Liver (tissue), 9 donors: Measurements from ENCODE around the gene IGSF8. TPM values are rescaled to one million over a fixed set of nuclear protein-coding genes. Genes with fewer than 3 reads are reported as not detected.
"Not testable (repeated sequence)": the region's sequence is repeated elsewhere in the genome, so short reads cannot be mapped to it uniquely, and the experiment has no call there.

Experiments used
- DNase-seq: peaks from one replicate; pipeline ENCODE4 v3.0.0-alpha.2; 2017; ENCODE audit warnings: low spot score
- H3K27ac ChIP-seq, 2 donors: one replicate each; pipeline ENCODE4 v1.7.0; 2013; ENCODE audit warnings: inconsistent platforms in 2 of 2, low read length in 2 of 2, control low read depth in 1 of 2, low read depth in 1 of 2, mild to moderate bottlenecking in 1 of 2
- H3K27me3 ChIP-seq, 4 donors: one replicate each; pipeline versions ENCODE4 v1.6.1 to v1.7.0; 2013; ENCODE audit warnings: low read length in 3 of 4, inconsistent platforms in 1 of 4, mild to moderate bottlenecking in 1 of 4, moderate library complexity in 1 of 4; ENCODE audit not compliant: control insufficient read depth in 4 of 4, insufficient read depth in 4 of 4
- H3K36me3 ChIP-seq, 4 donors: one replicate each; pipeline versions ENCODE4 v1.6.1 to v1.7.0; 2013; ENCODE audit warnings: low read length in 3 of 4, mild to moderate bottlenecking in 3 of 4, low read depth in 1 of 4, moderate library complexity in 1 of 4; ENCODE audit not compliant: control insufficient read depth in 4 of 4, insufficient read depth in 3 of 4
- H3K4me1 ChIP-seq, 4 donors: one replicate each; pipeline versions ENCODE4 v1.6.1 to v1.7.0; 2013; ENCODE audit warnings: low read length in 3 of 4, mild to moderate bottlenecking in 3 of 4, moderate library complexity in 1 of 4; ENCODE audit not compliant: control insufficient read depth in 4 of 4, insufficient read depth in 4 of 4
- H3K4me3 ChIP-seq, 3 donors: one replicate each; pipeline versions ENCODE4 v1.6.1 to v1.7.0; 2013; ENCODE audit warnings: low read length in 3 of 3, control low read depth in 1 of 3, low read depth in 1 of 3, mild to moderate bottlenecking in 1 of 3
- H3K9ac ChIP-seq, 2 donors: one replicate each; pipeline ENCODE4 v1.7.0; 2013; ENCODE audit warnings: low read length in 2 of 2, mild to moderate bottlenecking in 2 of 2, moderate library complexity in 2 of 2, control low read depth in 1 of 2, low read depth in 1 of 2
- H3K9me3 ChIP-seq, 4 donors: one replicate each; pipeline versions ENCODE4 v1.6.1 to v1.7.0; 2013; ENCODE audit warnings: low read length in 3 of 4; ENCODE audit not compliant: control insufficient read depth in 4 of 4
- ATF3 ChIP-seq: IDR thresholded peaks from 2 replicates; pipeline ENCODE4 v1.6.1; 2016; ENCODE audit warnings: antibody characterized with exemption
- CTCF ChIP-seq: fragments of 150-350 bp; IDR thresholded peaks from 2 replicates; pipeline ENCODE4 v1.5.1; 2017; ENCODE audit warnings: improper control_type of control experiment, low read depth, low read length; ENCODE audit not compliant: missing input control
- EGR1 ChIP-seq, 2 donors: IDR thresholded peaks; 2 replicates each; pipeline ENCODE4 v1.6.1; 2016 to 2018; ENCODE audit warnings: antibody characterized with exemption in 2 of 2, low read depth in 2 of 2
- FOXA1 ChIP-seq: IDR thresholded peaks from 2 replicates; pipeline ENCODE4 v1.6.1; 2016; ENCODE audit warnings: antibody characterized with exemption
- GABPA ChIP-seq, 2 donors: IDR thresholded peaks in 1 of 2; conservative IDR thresholded peaks in 1 of 2; 2 replicates each; pipeline ENCODE4 v1.6.1; 2016; ENCODE audit warnings: antibody characterized with exemption in 2 of 2, mild to moderate bottlenecking in 1 of 2, moderate library complexity in 1 of 2
- HNF4A ChIP-seq, 2 donors: conservative IDR thresholded peaks; 2 replicates each; pipeline ENCODE4 v1.6.1; 2016; ENCODE audit warnings: antibody characterized with exemption in 2 of 2, mild to moderate bottlenecking in 2 of 2
- JUND ChIP-seq, 2 donors: IDR thresholded peaks; 2 replicates each; pipeline ENCODE4 v1.6.1; 2016; ENCODE audit warnings: antibody characterized with exemption in 2 of 2
- MAX ChIP-seq: IDR thresholded peaks from 2 replicates; pipeline ENCODE4 v1.6.1; 2016; ENCODE audit warnings: antibody characterized with exemption
- NR2F2 ChIP-seq: IDR thresholded peaks from 2 replicates; pipeline ENCODE4 v1.6.1; 2016; ENCODE audit warnings: antibody characterized with exemption
- RAD21 ChIP-seq, 2 donors: IDR thresholded peaks; 2 replicates each; pipeline ENCODE4 v1.6.1; 2016; ENCODE audit warnings: antibody characterized with exemption in 2 of 2, mild to moderate bottlenecking in 2 of 2
- REST ChIP-seq: IDR thresholded peaks from 2 replicates; pipeline ENCODE4 v1.6.1; 2016; ENCODE audit warnings: antibody characterized with exemption, mild to moderate bottlenecking
- RXRA ChIP-seq, 2 donors: IDR thresholded peaks; 2 replicates each; pipeline ENCODE4 v1.6.1; 2017 to 2018; ENCODE audit warnings: antibody characterized with exemption in 2 of 2, mild to moderate bottlenecking in 1 of 2
- SP1 ChIP-seq: IDR thresholded peaks from 2 replicates; pipeline ENCODE4 v1.6.1; 2018; ENCODE audit warnings: antibody characterized with exemption, mild to moderate bottlenecking
- YY1 ChIP-seq: IDR thresholded peaks from 2 replicates; pipeline ENCODE4 v1.6.1; 2016; ENCODE audit warnings: antibody characterized with exemption, mild to moderate bottlenecking
- ZBTB33 ChIP-seq: IDR thresholded peaks from 2 replicates; pipeline ENCODE4 v1.6.1; 2016; ENCODE audit warnings: antibody characterized with exemption
- WGBS: extraction: QIAGEN DNeasy Blood & Tissue Kit; methylation state at CpG from one replicate; pipeline ENCODE4 v1.1.7; 2013; 5-methylcytosine and 5-hydroxymethylcytosine counted together
- polyA plus RNA-seq, 2 donors: library from polyadenylated mRNA; stranded (reverse) in 1 of 2; unstranded in 1 of 2; fragments of 200-250 nt in 1 of 2; fragments of >200 nt in 1 of 2; fragmentation: Nextera tagmentation in 1 of 2; extraction: Ambion mirVana in 1 of 2; gene quantifications; one replicate each; pipeline versions ENCODE4 v1.2.1 to v1.2.3, GENCODE V29; 2013 to 2015
- total RNA-seq, 2 donors: library from RNA; depleted of rRNA; stranded (reverse); fragments of >200 nt; gene quantifications; one replicate each; pipeline ENCODE4 v1.2.3, GENCODE V29; 2014
- donor health status: healthy.
- donor health status: healthy.
- donor health status: healthy.
- donor health status: healthy.
- donor health status: healthy.

The IGSF8 gene
- total and polyA plus RNA-seq, 4 donors: 9.8 to 24.3 (median 20.3) TPM

GRCh38 chr1:160113407-160113806 is 15.0 kb upstream of the IGSF8 start:
- TF ChIP-seq SP1: no peak
- no peak for TF ChIP-seq ZBTB33
- TF ChIP-seq EGR1 (IDR thresholded peaks at IDR 0.05; ENCODE audit: low read depth in 2 of 2): no peak
- no peak for TF ChIP-seq RAD21 (IDR thresholded peaks at IDR 0.05)
- no peak overlapping the region for H3K27ac ChIP-seq
- H3K9me3 ChIP-seq: no peaks in the 10 kb centered on the region
- no peaks in the 10 kb centered on the region for H3K4me1 ChIP-seq
- no peak for DNase-seq
- H3K36me3 ChIP-seq: no peaks in the 10 kb centered on the region
- 88% methylated on average over 8 of the region's 8 CpGs for WGBS
- peaks cover 0 to 2% (median 0%) of the 10 kb centered on the region in 4 donors for H3K27me3 ChIP-seq
- H3K9ac ChIP-seq: no peak overlapping the region
- no peak overlapping the region for H3K4me3 ChIP-seq

- DNase-seq: no peak
- H3K9me3 ChIP-seq: no peaks in the 10 kb centered on the region
- H3K4me3 ChIP-seq: no peak overlapping the region
- no peaks in the 10 kb centered on the region for H3K36me3 ChIP-seq
- no peak overlapping the region for H3K9ac ChIP-seq
- WGBS: 90% methylated on average over 12 of the region's 12 CpGs
- no peaks in the 10 kb centered on the region for H3K4me1 ChIP-seq
- H3K27ac ChIP-seq: no peak overlapping the region
- no peak for TF ChIP-seq RXRA (IDR thresholded peaks at IDR 0.05)
- TF ChIP-seq GABPA (IDR thresholded peaks at IDR 0.05 in 1 of 2, conservative IDR thresholded peaks at IDR 0.05 in 1 of 2): no peak
- no peak for TF ChIP-seq RAD21 (IDR thresholded peaks at IDR 0.05)
- no peak for TF ChIP-seq NR2F2
- TF ChIP-seq ATF3: no peak
- TF ChIP-seq SP1: no peak
- no peak for TF ChIP-seq MAX
- TF ChIP-seq REST: no peak
- TF ChIP-seq JUND (IDR thresholded peaks at IDR 0.05): no peak
- TF ChIP-seq FOXA1: no peak
- no peak for TF ChIP-seq YY1
- no peak for TF ChIP-seq HNF4A (conservative IDR thresholded peaks at IDR 0.05)
- no peak for TF ChIP-seq CTCF
- no peak for TF ChIP-seq EGR1 (IDR thresholded peaks at IDR 0.05; ENCODE audit: low read depth in 2 of 2)
- H3K27me3 ChIP-seq: peaks cover 0 to 2% (median 0%) of the 10 kb centered on the region in 4 donors
Measured at GRCh38 chr1:160112357-160112756, 13.9 kb upstream of the IGSF8 start.

GRCh38 chr1:160111462-160111861 is 13.0 kb upstream of the IGSF8 start:
- WGBS: 90% methylated on average over 10 of the region's 10 CpGs

More at GRCh38 chr1:160111462-160111861, 13.0 kb upstream of the IGSF8 start:
- not testable (repeated sequence) for H3K36me3 ChIP-seq, H3K4me1 ChIP-seq, H3K27me3 ChIP-seq, H3K4me3 ChIP-seq, H3K9ac ChIP-seq, H3K27ac ChIP-seq, H3K9me3 ChIP-seq, DNase-seq
